Testis (tissue), 3 donors: ENCODE results near the gene ZFYVE28. TPM values are rescaled to one million over a fixed set of nuclear protein-coding genes. Genes with fewer than 3 reads are reported as not detected.

Experiments
- DNase-seq: peaks from one replicate; pipeline ENCODE4 v3.0.0-alpha.2; 2019
- H3K27ac ChIP-seq, 2 donors: fragments of 200-600 bp; sonication (generic); one replicate each; pipeline ENCODE4 v1.5.1; 2019
- H3K27me3 ChIP-seq: fragments of 200-600 bp; sonication (generic); one replicate; pipeline ENCODE4 v1.5.1; 2019
- H3K36me3 ChIP-seq: fragments of 200-600 bp; sonication (generic); one replicate; pipeline ENCODE4 v1.5.1; 2017; ENCODE audit warnings: low read depth; ENCODE audit errors: missing control alignments
- H3K4me1 ChIP-seq: fragments of 200-600 bp; sonication (generic); one replicate; pipeline ENCODE4 v1.5.1; 2019
- H3K4me3 ChIP-seq, 2 donors: fragments of 200-600 bp; sonication (generic); one replicate each; pipeline ENCODE4 v1.5.1; 2017 to 2019
- H3K9me3 ChIP-seq: fragments of 200-600 bp; sonication (generic); one replicate; pipeline ENCODE4 v1.5.1; 2017
- CTCF ChIP-seq, 3 experiments: fragments of 450-650 bp in 2 of 3; fragments of 200-600 bp in 1 of 3; sonication (generic) in 1 of 3; IDR thresholded peaks; one replicate each; pipeline ENCODE4 v1.5.1; 2016 to 2019; ENCODE audit warnings: antibody characterized with exemption in 3 of 3, mild to moderate bottlenecking in 2 of 3, moderate library complexity in 1 of 3
- POLR2A ChIP-seq: fragments of 450-650 bp; IDR thresholded peaks from one replicate; pipeline ENCODE4 v1.6.1; 2017; ENCODE audit warnings: antibody characterized with exemption, mild to moderate bottlenecking, moderate library complexity
- WGBS, 2 donors: methylation state at CpG; one replicate each; pipeline ENCODE4 v1.1.5; 2018; 5-methylcytosine and 5-hydroxymethylcytosine counted together
- intact Hi-C: fragments of 100-400 bp; cut with DNase I; formaldehyde crosslinking; loops from one replicate; pipeline ENCODE4 v1.15.1; 2023; ENCODE audit warnings: low total_unique reads
- polyA plus RNA-seq: library from polyadenylated mRNA; stranded (reverse); fragments of 350-450 nt; fragmentation: Illumina TruSeq; extraction: RNeasy Lipid Tissue Mini Kit (QIAGEN cat#74804); gene quantifications from one replicate; pipeline ENCODE4 v1.2.3, GENCODE V29; 2014; ENCODE audit warnings: low read depth, low replicate concordance; ENCODE audit not compliant: insufficient read depth
- total RNA-seq, 2 donors: library from RNA; depleted of rRNA; stranded (reverse); fragments of >200 nt; gene quantifications; one replicate each; pipeline ENCODE4 v1.2.3, GENCODE V29; 2016

ZFYVE28 gene
- total and polyA plus RNA-seq, 3 donors from 2014 or later: 14.7 to 55.3 (median 40.5) TPM

GRCh38 chr4:2442175-2442993 is 23.9 kb upstream of the ZFYVE28 start:
- Histone ChIP-seq H3K36me3 (no peaks in the 10 kb centered on the region), H3K27ac (no peak overlapping the region), H3K4me1 (no peaks in the 10 kb centered on the region), H3K4me3 (no peak overlapping the region), H3K9me3 (no peaks in the 10 kb centered on the region), H3K27me3 (no peaks in the 10 kb centered on the region)
- no peak for DNase-seq
- TF ChIP-seq CTCF (IDR thresholded peaks at IDR 0.05) (no peak), POLR2A (no peak)
- intact Hi-C loops: no loop called here
- 84 to 88% methylated on average over 15 to 20 of the region's 20 CpGs for WGBS, 2 donors

- H3K4me1 ChIP-seq: no peaks in the 10 kb centered on the region
- no peaks in the 10 kb centered on the region for H3K27me3 ChIP-seq
- intact Hi-C loops: no loop called here
- 64 to 67% methylated on average over 8 to 10 of the region's 14 CpGs for WGBS, 2 donors
- H3K4me3 ChIP-seq: no peak overlapping the region
- H3K9me3 ChIP-seq: no peaks in the 10 kb centered on the region
- TF ChIP-seq POLR2A (no peak), CTCF (IDR thresholded peaks at IDR 0.05) (peak; percentile 56 to 76 (median 65))
- peak; percentile 81 for DNase-seq
- H3K27ac ChIP-seq: no peak overlapping the region
- no peaks in the 10 kb centered on the region for H3K36me3 ChIP-seq
Observed at GRCh38 chr4:2441393-2442174, 23.1 kb upstream of the ZFYVE28 start.

- Histone ChIP-seq H3K27ac (no peak overlapping the region), H3K9me3 (no peaks in the 10 kb centered on the region), H3K4me3 (no peak overlapping the region), H3K4me1 (no peaks in the 10 kb centered on the region), H3K36me3 (no peaks in the 10 kb centered on the region), H3K27me3 (no peaks in the 10 kb centered on the region)
- intact Hi-C loops: no loop called here
- DNase-seq: no peak
- 81 to 83% methylated on average over 11 to 16 of the region's 16 CpGs for WGBS, 2 donors
- no peak for TF ChIP-seq CTCF (IDR thresholded peaks at IDR 0.05)
- TF ChIP-seq POLR2A: no peak
Observed at GRCh38 chr4:2438822-2439718, 20.6 kb upstream of the ZFYVE28 start.

GRCh38 chr4:2437475-2438215 is 19.2 kb upstream of the ZFYVE28 start:
- Histone ChIP-seq H3K27me3 (no peaks in the 10 kb centered on the region), H3K36me3 (no peaks in the 10 kb centered on the region), H3K4me1 (no peaks in the 10 kb centered on the region), H3K4me3 (no peak overlapping the region), H3K27ac (no peak overlapping the region), H3K9me3 (no peaks in the 10 kb centered on the region)
- no peak for DNase-seq
- TF ChIP-seq POLR2A (no peak), CTCF (IDR thresholded peaks at IDR 0.05) (no peak)
- intact Hi-C loops: no loop called here
- 86 to 90% methylated on average over 23 to 25 of the region's 25 CpGs for WGBS, 2 donors
